Erythroblast (primary cell): ENCODE measurements around the gene TNPO3.

Source experiments
- GATA1 ChIP-seq: IDR thresholded peaks from 2 replicates; pipeline ENCODE4 v1.6.1; 2011; ENCODE audit warnings: low read depth, mild to moderate bottlenecking, control low read depth, low read length, moderate library complexity
- POLR2A ChIP-seq: IDR thresholded peaks from 2 replicates; pipeline ENCODE4 v1.6.1; 2011; ENCODE audit warnings: mild to moderate bottlenecking, low read length

DNA sequence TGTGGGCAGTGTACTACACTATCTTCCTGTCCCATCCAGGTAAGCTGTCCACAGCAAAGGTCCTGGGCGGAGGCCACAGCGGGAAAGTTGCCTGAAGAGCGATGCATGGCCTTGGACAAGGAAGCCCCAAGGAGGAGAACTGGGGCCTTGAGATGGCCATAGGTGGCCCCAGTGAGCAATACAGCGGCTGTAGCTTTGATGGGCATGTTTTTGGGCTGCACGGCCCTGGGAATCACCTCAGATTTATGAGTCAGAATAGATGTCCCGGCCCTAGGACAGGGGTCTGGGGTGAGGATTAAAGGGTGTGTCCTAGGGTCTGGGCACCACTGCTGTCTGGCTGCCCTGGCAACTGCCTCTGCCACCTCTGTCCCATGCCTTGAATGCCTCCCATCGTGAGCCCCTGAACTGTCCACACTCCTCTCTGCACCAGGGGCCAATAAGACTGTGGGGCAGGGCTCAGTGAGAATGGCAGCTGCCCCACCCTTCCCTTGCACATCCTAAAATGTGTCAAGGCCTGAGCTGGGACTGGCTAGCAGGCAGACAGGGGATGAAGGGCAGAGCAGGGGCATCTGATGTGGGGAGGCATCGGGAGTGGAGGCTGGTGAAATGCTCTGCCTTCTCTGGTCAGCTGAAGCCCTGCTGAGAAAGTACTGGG, 126.6 kb downstream of the TNPO3 start:
- TF ChIP-seq POLR2A (no peak), GATA1 (no peak)
